Endothelial cell of umbilical vein (primary cell): Measurements from ENCODE around the gene CTR9. TPM values are rescaled to one million over a fixed set of nuclear protein-coding genes. Genes with fewer than 3 reads are reported as not detected.

Source experiments
- BruUV-seq: library from RNA; stranded (reverse); fragments of 400-500 nt; replicated peaks from 2 replicates; lab custom pipeline; 2021; lab: Mats Ljungman, UMichigan
- CTCF ChIA-PET: fragments of 300-600, 350-600 bp; sonication (Branson Sonifier 250); formaldehyde crosslinking; loops from one replicate; lab custom pipeline; 2021; ENCODE audit warnings: antibody characterized with exemption, inconsistent platforms; lab: Charles Lee
- POLR2A ChIA-PET: fragments of 300-600, 350-600 bp; sonication (Branson Sonifier 250); formaldehyde crosslinking; loops from one replicate; lab custom pipeline; 2021; ENCODE audit warnings: antibody characterized with exemption, inconsistent platforms; lab: Charles Lee
- DNase-seq: peaks from one replicate; pipeline ENCODE4 v3.0.0-alpha.2; 2011; ENCODE audit warnings: low read depth, low spot score
- FAIRE-seq: peaks from 2 replicates; lab custom pipeline; 2011; peaks lifted over from hg19 to GRCh38; lab: Jason Lieb, UNC
- H2AFZ ChIP-seq: 2 replicates; pipeline ENCODE4 v1.6.0; 2012; ENCODE audit warnings: low read depth, low read length, control low read depth, inconsistent platforms
- H3K27ac ChIP-seq: 2 replicates; pipeline ENCODE4 v1.5.1; 2011; ENCODE audit warnings: low read depth, mild to moderate bottlenecking, control low read depth, low read length, moderate library complexity; ENCODE audit not compliant: insufficient read depth
- H3K27me3 ChIP-seq, 2 experiments: 2 replicates each; pipeline versions ENCODE4 v1.6.0 to v1.6.1; 2011; ENCODE audit warnings: low read length in 2 of 2, mixed read lengths in 1 of 2; ENCODE audit not compliant: control insufficient read depth in 2 of 2, insufficient read depth in 2 of 2
- H3K36me3 ChIP-seq, 2 experiments: 2 replicates in 1 of 2; 3 replicates in 1 of 2; pipeline ENCODE4 v1.5.1; 2011; ENCODE audit warnings: low read length in 2 of 2, mild to moderate bottlenecking in 1 of 2, moderate library complexity in 1 of 2; ENCODE audit not compliant: control insufficient read depth in 2 of 2, insufficient read depth in 2 of 2; ENCODE audit errors: extremely low read depth in 1 of 2
- H3K4me1 ChIP-seq: 3 replicates; pipeline ENCODE4 v1.5.1; 2011; ENCODE audit warnings: mild to moderate bottlenecking, low read length; ENCODE audit not compliant: control insufficient read depth, insufficient read depth; ENCODE audit errors: extremely low read depth
- H3K4me2 ChIP-seq: 2 replicates; pipeline ENCODE4 v1.6.1; 2011; ENCODE audit warnings: low read length, control low read depth, mixed read lengths; ENCODE audit not compliant: insufficient read depth
- H3K4me3 ChIP-seq, 3 experiments: fragments of 200-600 bp in 1 of 3; sonication (generic), shearing (Covaris generic) in 1 of 3; replicated peaks in 1 of 3; 2 replicates each; pipeline ENCODE4 v1.5.1; 2011 to 2016; ENCODE audit warnings: control low read depth in 3 of 3, low read length in 3 of 3, mild to moderate bottlenecking in 2 of 3, inconsistent platforms in 1 of 3, low read depth in 1 of 3, moderate library complexity in 1 of 3; ENCODE audit not compliant: insufficient read depth in 1 of 3
- H3K79me2 ChIP-seq: 2 replicates; pipeline ENCODE4 v1.6.0; 2012; ENCODE audit warnings: low read length, inconsistent platforms; ENCODE audit not compliant: control insufficient read depth, insufficient read depth
- H3K9ac ChIP-seq: replicated peaks from 2 replicates; pipeline ENCODE3; 2011; ENCODE audit warnings: low read length, control low read depth; ENCODE audit not compliant: insufficient read depth; ENCODE audit errors: extremely low read depth
- H3K9me1 ChIP-seq: replicated peaks from 3 replicates; pipeline ENCODE4 v1.6.0; 2011; ENCODE audit warnings: mild to moderate bottlenecking, low read length; ENCODE audit not compliant: control insufficient read depth, insufficient read depth; ENCODE audit errors: extremely low read depth
- H3K9me3 ChIP-seq: replicated peaks from 2 replicates; pipeline ENCODE4 v1.5.1; 2012; ENCODE audit warnings: low read length, inconsistent platforms; ENCODE audit not compliant: control insufficient read depth, insufficient read depth
- H4K20me1 ChIP-seq: replicated peaks from 2 replicates; pipeline ENCODE3; 2011; ENCODE audit warnings: mild to moderate bottlenecking, low read length; ENCODE audit not compliant: control insufficient read depth, insufficient read depth; ENCODE audit errors: extremely low read depth
- EZH2 ChIP-seq: IDR thresholded peaks from 2 replicates; pipeline ENCODE4 v1.6.1; 2012; ENCODE audit warnings: borderline replicate concordance, low read depth, mild to moderate bottlenecking, moderate library complexity, low read length, inconsistent platforms; ENCODE audit not compliant: severe bottlenecking
- FOS ChIP-seq: IDR thresholded peaks from 2 replicates; pipeline ENCODE4 v1.6.1; 2011; ENCODE audit warnings: mild to moderate bottlenecking, low read length, moderate library complexity, borderline replicate concordance; ENCODE audit not compliant: insufficient read depth
- GATA2 ChIP-seq: IDR thresholded peaks from 2 replicates; pipeline ENCODE4 v1.7.0; 2011; ENCODE audit warnings: low read depth, mild to moderate bottlenecking, moderate library complexity, mixed read lengths, low read length; ENCODE audit not compliant: insufficient read length, insufficient read depth
- JUN ChIP-seq: IDR thresholded peaks from 2 replicates; pipeline ENCODE4 v1.6.1; 2011; ENCODE audit warnings: borderline replicate concordance, low read depth; ENCODE audit not compliant: insufficient read length, insufficient read depth
- MYC ChIP-seq: IDR thresholded peaks from one replicate; pipeline ENCODE4 v1.6.1; 2011; ENCODE audit warnings: mild to moderate bottlenecking, low read depth, low read length
- POLR2A ChIP-seq: IDR thresholded peaks from 2 replicates; pipeline ENCODE4 v1.6.1; 2012; ENCODE audit warnings: low read depth, mild to moderate bottlenecking, control low read depth, low read length
- POLR2AphosphoS5 ChIP-seq: IDR thresholded peaks from 2 replicates; pipeline ENCODE4 v1.6.1; 2012; ENCODE audit warnings: low read depth, mild to moderate bottlenecking, control low read depth, low read length, moderate library complexity; ENCODE audit not compliant: insufficient read depth
- dilution Hi-C: fragments of 300-500 bp; cut with MboI; formaldehyde crosslinking; loops from one replicate; pipeline ENCODE4 v1.15.0; 2019; ENCODE audit warnings: low sequenced_read_pairs; ENCODE audit not compliant: extremely low pct_ligation_motif_present
- intact Hi-C: fragments of 100-400 bp; cut with micrococcal nuclease; formaldehyde crosslinking; loops from one replicate; pipeline ENCODE4 v1.10.0; 2022
- polyA plus RNA-seq, 4 experiments: library from polyadenylated mRNA; depleted of rRNA in 3 of 4; stranded (reverse) in 3 of 4; unstranded in 1 of 4; fragments of >200 nt; gene quantifications; 2 replicates each; pipeline versions ENCODE4 v1.2.1 to v1.2.3, GENCODE V29; 2011 to 2012; ENCODE audit warnings: missing spikeins in 1 of 4
- total RNA-seq: library from RNA; stranded (reverse); gene quantifications from 2 replicates; pipeline ENCODE4 v1.2.3, GENCODE V29; 2021
- TF ChIP-seq, protein P1 (sequence below), 2 donors: IDR thresholded peaks; 1 replicate in 1 of 2; 2 replicates in 1 of 2; pipeline ENCODE4 v1.5.1; 2011; ENCODE audit warnings: low read length in 2 of 2, mild to moderate bottlenecking in 2 of 2, moderate library complexity in 2 of 2, control low read depth in 1 of 2, inconsistent platforms in 1 of 2, low read depth in 1 of 2; ENCODE audit not compliant: insufficient read depth in 1 of 2; ENCODE audit errors: extremely low read depth in 1 of 2
- TF ChIP-seq, protein P2 (sequence below): IDR thresholded peaks from 2 replicates; pipeline ENCODE4 v1.6.1; 2011; ENCODE audit not compliant: insufficient read depth, insufficient read length

CTR9 gene
- total and polyA plus RNA-seq, 2 donors (not counting 3 experiments of a cell fraction or from before 2014, with no cell fraction given), result 7.5 to 33.2 TPM

DNA sequence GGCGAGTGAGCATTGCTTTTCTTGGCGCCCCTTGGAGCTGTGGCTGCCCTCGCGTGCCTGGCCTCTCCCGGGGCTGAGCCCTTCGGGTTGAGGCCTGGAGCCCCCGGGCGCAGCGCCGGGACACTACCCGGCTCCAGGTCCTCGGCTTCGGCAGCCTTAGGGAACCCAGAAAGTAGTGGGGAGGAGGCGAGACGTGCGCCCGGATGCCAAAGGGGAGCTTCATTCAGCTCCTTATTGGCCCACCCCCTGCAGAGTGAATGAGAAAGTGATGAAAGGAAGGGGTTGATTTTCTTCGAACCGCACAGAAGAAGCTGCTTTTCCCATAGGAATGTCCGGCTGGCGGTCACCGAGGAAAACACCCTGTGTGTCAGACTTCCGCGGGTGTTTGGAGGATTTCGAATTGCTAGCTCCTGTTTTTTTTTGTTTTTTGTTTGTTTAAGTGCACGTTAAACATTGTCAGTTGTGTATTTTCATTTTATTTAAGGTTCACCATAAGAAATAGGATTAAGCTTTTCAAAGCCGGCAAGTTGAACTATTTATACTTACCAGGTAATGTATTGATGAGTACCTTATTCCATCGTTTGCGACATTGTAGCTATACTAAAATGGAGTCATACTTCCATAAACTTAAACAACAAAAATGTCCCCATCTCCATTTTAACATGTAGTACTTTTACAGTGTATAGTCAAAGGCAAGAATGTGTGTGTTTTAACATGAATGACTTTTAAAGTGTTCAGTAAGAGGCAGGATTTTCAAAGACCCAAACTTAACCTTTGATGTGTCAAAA is 58.5 kb downstream of the CTR9 start:
- TSS peak; percentile 76 for BruUV-seq
- ChIA-PET CTCF (interaction anchor here (0.9 to 2.3 kb wide), 16 partner anchors 17 to 1167 kb away, joined by 3 to 18 read pairs (median 5); partner anchors contain the start of gene ZBED5), POLR2A (interaction anchor here (0.6 to 3.5 kb wide), 37 partner anchors 10 to 1391 kb away, joined by 3 to 90 read pairs (median 6); partner anchors contain the start of genes CTR9, USP47 and ZBED5)
- no peaks in the 10 kb centered on the region for H3K27me3 ChIP-seq
- peak overlapping the region; percentile 4 for H2AFZ ChIP-seq
- no peaks in the 10 kb centered on the region for H3K9me1 ChIP-seq
- intact Hi-C loops (loop anchor here (1.0 to 5.0 kb wide), 4 partner anchors 49 to 1168 kb away; partner anchors contain the start of gene ZBED5), dilution Hi-C loops (no loop called here)
- H3K9ac ChIP-seq, result peak overlapping the region; percentile 100
- FAIRE-seq, result peak; percentile 79
- peaks cover 11% of the 10 kb centered on the region for H4K20me1 ChIP-seq
- H3K4me2 ChIP-seq, result peak overlapping the region; percentile 56
- no peak for TF ChIP-seq JUN
- TF ChIP-seq FOS, result peak; percentile 64
- peak overlapping the region; percentile 83 for H3K27ac ChIP-seq
- DNase-seq, result peak; percentile 80
- peak overlapping the region; percentile 3 to 97 (median 47) for H3K4me3 ChIP-seq
- H3K9me3 ChIP-seq, result no peaks in the 10 kb centered on the region
- H3K79me2 ChIP-seq, result peaks cover 39% of the 10 kb centered on the region
- peaks cover 31% of the 10 kb centered on the region for H3K4me1 ChIP-seq
- peaks cover 15 to 21% of the 10 kb centered on the region in 2 experiments for H3K36me3 ChIP-seq

DNA sequence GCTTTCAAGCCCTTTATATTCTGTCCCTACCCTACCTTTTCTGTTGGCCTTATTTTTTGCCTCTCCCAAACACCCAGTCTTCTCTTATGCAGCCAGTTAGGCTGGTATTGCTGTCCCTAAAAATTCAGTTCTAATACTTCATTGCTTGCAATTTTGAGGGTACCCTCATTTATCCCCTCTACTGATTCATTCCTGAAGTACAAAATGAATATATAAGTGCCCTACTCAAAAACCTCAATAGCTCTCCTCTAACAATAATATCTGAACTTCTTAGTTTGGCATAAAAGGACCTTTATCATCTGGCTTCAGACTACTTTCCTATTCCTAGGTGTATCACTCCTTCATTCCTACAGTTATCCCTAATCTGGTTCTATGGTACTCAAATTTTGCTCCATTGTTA is 62.9 kb downstream of the CTR9 start:
- Histone ChIP-seq H3K4me3 (no peak overlapping the region), H3K36me3 (no peaks in the 10 kb centered on the region), H3K4me2 (no peak overlapping the region), H3K27me3 (no peaks in the 10 kb centered on the region), H3K27ac (no peak overlapping the region), H2AFZ (no peak overlapping the region), H3K9ac (no peak overlapping the region), H3K79me2 (no peaks in the 10 kb centered on the region), H4K20me1 (no peaks in the 10 kb centered on the region), H3K9me1 (no peaks in the 10 kb centered on the region), H3K9me3 (no peaks in the 10 kb centered on the region), H3K4me1 (peaks cover 8% of the 10 kb centered on the region)
- ChIA-PET CTCF (no interaction called here), POLR2A (no interaction called here)
- FAIRE-seq, result no peak
- intact Hi-C loops (no loop called here), dilution Hi-C loops (no loop called here)
- no TSS peak for BruUV-seq
- TF ChIP-seq FOS, result no peak
- no peak for TF ChIP-seq GATA2
- no peak for TF ChIP-seq EZH2
- TF ChIP-seq, protein P1, sequence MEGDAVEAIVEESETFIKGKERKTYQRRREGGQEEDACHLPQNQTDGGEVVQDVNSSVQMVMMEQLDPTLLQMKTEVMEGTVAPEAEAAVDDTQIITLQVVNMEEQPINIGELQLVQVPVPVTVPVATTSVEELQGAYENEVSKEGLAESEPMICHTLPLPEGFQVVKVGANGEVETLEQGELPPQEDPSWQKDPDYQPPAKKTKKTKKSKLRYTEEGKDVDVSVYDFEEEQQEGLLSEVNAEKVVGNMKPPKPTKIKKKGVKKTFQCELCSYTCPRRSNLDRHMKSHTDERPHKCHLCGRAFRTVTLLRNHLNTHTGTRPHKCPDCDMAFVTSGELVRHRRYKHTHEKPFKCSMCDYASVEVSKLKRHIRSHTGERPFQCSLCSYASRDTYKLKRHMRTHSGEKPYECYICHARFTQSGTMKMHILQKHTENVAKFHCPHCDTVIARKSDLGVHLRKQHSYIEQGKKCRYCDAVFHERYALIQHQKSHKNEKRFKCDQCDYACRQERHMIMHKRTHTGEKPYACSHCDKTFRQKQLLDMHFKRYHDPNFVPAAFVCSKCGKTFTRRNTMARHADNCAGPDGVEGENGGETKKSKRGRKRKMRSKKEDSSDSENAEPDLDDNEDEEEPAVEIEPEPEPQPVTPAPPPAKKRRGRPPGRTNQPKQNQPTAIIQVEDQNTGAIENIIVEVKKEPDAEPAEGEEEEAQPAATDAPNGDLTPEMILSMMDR (IDR thresholded peaks at IDR 0.05; ENCODE audit: extremely low read depth in 1 of 2, insufficient read depth in 1 of 2, low read depth in 1 of 2, low read length in 2 of 2), result no peak
- TF ChIP-seq, protein P2, sequence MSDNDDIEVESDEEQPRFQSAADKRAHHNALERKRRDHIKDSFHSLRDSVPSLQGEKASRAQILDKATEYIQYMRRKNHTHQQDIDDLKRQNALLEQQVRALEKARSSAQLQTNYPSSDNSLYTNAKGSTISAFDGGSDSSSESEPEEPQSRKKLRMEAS, result no peak
- no peak for TF ChIP-seq POLR2AphosphoS5
- TF ChIP-seq MYC, result no peak
- TF ChIP-seq POLR2A, result no peak
- TF ChIP-seq JUN, result no peak
- DNase-seq, result no peak
